Measurements from ENCODE around the gene PHACTR3.

PHACTR3 gene

GRCh38 chr20:59623583-59623982, 19.2 kb downstream of the PHACTR3 start:
- H3K27ac Mint-ChIP-seq, result no peak overlapping the region
- H3K4me3 Mint-ChIP-seq, result no peak overlapping the region
- peaks cover 74% of the 10 kb centered on the region for H3K27me3 Mint-ChIP-seq (ENCODE audit: low read depth)
- no peaks in the 10 kb centered on the region for H3K36me3 Mint-ChIP-seq (ENCODE audit: low read depth)
- H3K9me3 Mint-ChIP-seq, result peaks cover 12% of the 10 kb centered on the region
- TF ChIP-seq CTCF (IDR thresholded peaks at IDR 0.05; ENCODE audit: unreplicated experiment in 3 of 3), result no peak
- H3K4me1 Mint-ChIP-seq, result no peaks in the 10 kb centered on the region

- H3K27me3 Mint-ChIP-seq (ENCODE audit: low read depth), result peaks cover 75% of the 10 kb centered on the region
- H3K4me3 Mint-ChIP-seq, result no peak overlapping the region
- no peaks in the 10 kb centered on the region for H3K4me1 Mint-ChIP-seq
- no peak for TF ChIP-seq CTCF (IDR thresholded peaks at IDR 0.05; ENCODE audit: unreplicated experiment in 3 of 3)
- no peak overlapping the region for H3K27ac Mint-ChIP-seq
- no peaks in the 10 kb centered on the region for H3K36me3 Mint-ChIP-seq (ENCODE audit: low read depth)
- peaks cover 12% of the 10 kb centered on the region for H3K9me3 Mint-ChIP-seq
These were observed 20.1 kb downstream of the PHACTR3 start for GRCh38 chr20:59624401-59624800.

- Mint-ChIP-seq H3K27ac (no peak overlapping the region), H3K4me3 (no peak overlapping the region), H3K36me3 (ENCODE audit: low read depth) (no peaks in the 10 kb centered on the region), H3K27me3 (ENCODE audit: low read depth) (peaks cover 80% of the 10 kb centered on the region), H3K9me3 (peaks cover 12% of the 10 kb centered on the region), H3K4me1 (no peaks in the 10 kb centered on the region)
- TF ChIP-seq CTCF (IDR thresholded peaks at IDR 0.05; ENCODE audit: unreplicated experiment in 3 of 3), result no peak
These were observed 21.0 kb downstream of the PHACTR3 start for GRCh38 chr20:59625214-59625922.

GRCh38 chr20:59627298-59627697, 23.0 kb downstream of the PHACTR3 start:
- H3K36me3 Mint-ChIP-seq (ENCODE audit: low read depth), result no peaks in the 10 kb centered on the region
- H3K27me3 Mint-ChIP-seq (ENCODE audit: low read depth), result peaks cover 81% of the 10 kb centered on the region
- no peak overlapping the region for H3K27ac Mint-ChIP-seq
- TF ChIP-seq CTCF (IDR thresholded peaks at IDR 0.05; ENCODE audit: unreplicated experiment in 3 of 3), result no peak
- no peak overlapping the region for H3K4me3 Mint-ChIP-seq
- no peaks in the 10 kb centered on the region for H3K4me1 Mint-ChIP-seq
- peaks cover 12% of the 10 kb centered on the region for H3K9me3 Mint-ChIP-seq

- Mint-ChIP-seq H3K36me3 (ENCODE audit: low read depth) (no peaks in the 10 kb centered on the region), H3K4me1 (no peaks in the 10 kb centered on the region), H3K4me3 (no peak overlapping the region), H3K27me3 (ENCODE audit: low read depth) (peaks cover 87% of the 10 kb centered on the region), H3K27ac (no peak overlapping the region), H3K9me3 (peaks cover 12% of the 10 kb centered on the region)
- no peak for TF ChIP-seq CTCF (IDR thresholded peaks at IDR 0.05; ENCODE audit: unreplicated experiment in 3 of 3)
These were observed 23.8 kb downstream of the PHACTR3 start for GRCh38 chr20:59628171-59628570.
